NOMO-1 treated with DMSO at 0.1 percent for 48 hours (cell line): ENCODE measurements around the gene THBS1.

Experiments
- DNase-seq: peaks from one replicate; lab custom pipeline; 2025; ENCODE audit not compliant: unreplicated experiment; lab: John Stamatoyannopoulos, UW

Gene THBS1

DNA sequence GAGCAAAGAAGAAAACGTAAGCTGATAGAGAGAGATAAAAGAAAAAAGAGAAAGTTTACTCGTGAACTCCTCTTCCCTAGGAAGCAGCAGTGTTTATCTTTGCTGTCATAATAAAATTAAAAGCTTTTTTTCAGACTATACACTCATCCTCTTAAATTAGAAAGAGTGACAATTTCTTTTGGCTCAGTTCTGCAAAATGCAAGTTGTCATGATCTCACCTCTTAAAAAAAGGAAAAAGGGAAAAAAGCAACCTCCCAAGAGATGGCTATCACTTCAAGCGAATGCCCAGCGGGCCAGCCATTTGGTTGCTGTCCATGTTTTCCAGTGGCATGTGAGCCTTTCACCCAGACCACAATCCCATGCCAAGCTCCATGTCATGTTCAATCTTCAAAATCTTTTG, 7.0 kb upstream of the THBS1 start:
- DNase-seq = no peak

DNA sequence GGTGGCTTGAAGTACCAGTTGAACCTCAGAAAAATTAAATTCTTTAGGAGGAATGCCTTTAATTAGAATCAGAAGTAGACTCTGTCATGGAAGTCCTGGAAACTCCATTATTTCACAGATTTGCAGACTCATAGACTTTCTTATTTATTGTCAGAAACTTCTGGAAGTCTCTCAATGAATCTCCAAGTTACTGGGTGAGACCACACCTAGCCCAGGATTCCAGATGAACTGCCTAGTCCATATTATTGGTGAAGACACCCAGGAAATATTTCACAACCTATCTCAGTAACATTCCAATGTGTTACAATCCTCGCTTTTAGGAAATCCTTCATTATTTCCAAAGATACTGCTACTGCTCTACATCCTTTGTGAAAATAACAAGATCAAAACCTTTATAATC, 6.5 kb upstream of the THBS1 start:
- DNase-seq = no peak

DNA sequence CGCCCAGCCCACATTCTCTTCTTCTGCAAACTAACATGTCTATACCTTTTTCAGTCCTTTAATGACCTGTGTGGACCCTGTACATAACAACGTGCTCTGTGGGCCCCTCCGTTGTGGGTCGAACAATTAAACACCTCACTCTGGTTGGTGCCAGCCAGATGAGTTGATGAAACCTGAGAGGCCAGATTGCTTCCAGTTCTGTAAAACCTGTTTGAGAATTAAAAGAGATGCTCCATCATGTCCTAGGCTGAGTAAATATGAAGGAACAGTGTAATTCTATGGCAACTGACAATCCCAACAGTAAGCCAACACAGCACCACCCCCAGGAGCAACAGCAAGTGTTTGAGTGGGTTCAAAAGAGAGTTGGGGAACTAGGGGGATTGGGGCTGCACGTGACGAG, 5.7 kb upstream of the THBS1 start:
- no peak for DNase-seq

DNA sequence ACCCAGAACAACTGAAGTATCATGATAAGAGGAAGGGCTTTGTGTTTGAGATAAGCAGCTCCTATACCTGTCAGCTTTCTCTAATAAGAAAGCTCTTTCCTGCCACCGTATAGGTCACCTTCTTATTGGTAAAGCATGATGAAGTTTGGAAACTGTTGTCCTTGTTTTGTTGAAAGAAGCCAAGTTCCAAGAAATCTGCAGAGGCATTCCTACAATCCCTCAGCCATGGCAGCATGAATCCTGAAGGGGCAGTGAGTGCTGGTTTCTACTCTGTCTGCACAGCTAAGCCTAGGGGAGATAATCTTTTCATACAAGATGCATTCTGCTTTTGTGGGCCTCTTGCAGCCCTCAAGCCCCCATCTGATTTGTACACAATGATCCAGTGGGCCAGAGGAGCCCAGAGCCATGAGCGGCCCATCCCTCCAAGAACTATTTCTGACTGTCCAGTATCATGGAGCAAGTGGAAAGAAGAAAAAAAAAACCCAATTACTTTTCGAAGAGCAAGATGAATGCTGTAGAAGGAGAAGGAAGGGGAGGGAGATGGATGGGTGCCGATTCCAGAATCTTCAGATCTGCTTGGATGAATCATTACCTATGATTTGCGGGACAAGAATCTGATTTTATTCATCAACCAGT, 1.9 kb upstream of the THBS1 start:
- DNase-seq = no peak

DNA sequence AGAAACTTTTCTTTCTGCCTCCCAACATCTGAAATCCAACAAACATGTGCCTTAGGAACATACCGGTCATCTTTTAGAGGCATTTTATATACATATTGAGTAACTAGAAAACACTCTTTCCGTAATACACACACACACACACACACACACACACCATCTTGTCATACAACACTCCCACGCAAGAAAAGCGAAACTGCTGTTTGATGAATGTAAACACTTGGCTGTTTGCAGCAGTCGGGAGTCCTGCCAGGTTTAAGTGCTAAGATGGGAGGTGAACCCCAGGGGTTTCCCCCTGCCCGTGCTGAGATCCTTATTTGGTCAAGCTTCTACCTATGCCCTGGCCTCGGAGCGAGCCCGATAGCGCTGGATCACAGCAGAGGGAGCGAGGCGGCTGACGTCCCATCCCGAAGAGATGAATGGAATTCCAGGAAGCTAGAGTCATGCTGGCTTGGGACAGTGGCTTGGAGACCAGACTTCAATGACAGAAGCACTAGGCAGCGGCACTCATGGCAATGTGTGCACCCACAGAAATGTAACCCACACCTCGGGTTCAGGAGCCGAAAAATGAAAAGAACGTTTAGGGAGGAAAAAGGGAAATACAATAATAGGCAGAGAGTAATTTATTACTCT, 1.3 kb upstream of the THBS1 start:
- no peak for DNase-seq

DNA sequence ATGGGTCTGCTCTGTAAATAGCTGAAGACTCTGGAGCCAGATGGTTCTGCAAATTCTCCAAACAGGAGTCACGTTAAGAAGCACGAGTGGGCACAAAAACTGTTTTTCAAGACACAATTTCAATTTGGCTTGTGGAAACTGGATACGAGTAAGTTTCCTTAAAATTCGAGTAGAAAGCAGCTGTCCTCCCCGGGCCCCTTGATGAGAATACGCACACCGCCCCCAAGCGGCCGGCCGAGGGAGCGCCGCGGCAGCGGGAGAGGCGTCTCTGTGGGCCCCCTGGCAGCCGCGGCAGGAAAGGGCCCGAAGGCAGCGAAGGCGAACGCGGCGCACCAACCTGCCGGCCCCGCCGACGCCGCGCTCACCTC, 778 bp upstream of the THBS1 start:
- peak; percentile 84 for DNase-seq

DNA sequence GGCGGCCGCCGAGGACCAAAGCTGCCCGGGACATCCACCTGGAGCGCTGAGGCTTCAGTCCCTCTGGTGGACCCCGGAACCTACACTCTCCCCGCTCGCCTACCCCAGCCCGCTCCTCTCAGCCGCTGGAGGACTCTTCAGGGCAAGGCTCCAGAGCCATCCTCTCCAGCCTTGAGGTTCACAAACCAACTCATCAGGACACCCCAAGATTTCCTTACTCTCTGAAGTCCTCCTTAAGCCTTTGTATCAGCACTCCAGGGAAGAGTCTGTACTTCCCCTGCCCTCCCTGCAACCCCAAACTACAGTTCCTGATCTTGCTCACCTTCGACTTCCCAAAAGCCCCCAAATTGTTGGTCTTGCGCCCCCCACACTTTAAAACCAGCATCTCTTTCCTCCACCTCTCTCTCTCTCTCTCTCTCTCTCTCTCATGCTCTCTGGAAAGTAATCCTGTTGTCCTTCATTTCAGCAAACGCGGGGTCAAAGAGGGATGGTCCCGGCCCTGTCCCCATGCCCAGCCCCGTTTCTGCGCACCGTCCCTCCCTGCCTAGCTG, 438 bp downstream of the THBS1 start:
- no peak for DNase-seq

DNA sequence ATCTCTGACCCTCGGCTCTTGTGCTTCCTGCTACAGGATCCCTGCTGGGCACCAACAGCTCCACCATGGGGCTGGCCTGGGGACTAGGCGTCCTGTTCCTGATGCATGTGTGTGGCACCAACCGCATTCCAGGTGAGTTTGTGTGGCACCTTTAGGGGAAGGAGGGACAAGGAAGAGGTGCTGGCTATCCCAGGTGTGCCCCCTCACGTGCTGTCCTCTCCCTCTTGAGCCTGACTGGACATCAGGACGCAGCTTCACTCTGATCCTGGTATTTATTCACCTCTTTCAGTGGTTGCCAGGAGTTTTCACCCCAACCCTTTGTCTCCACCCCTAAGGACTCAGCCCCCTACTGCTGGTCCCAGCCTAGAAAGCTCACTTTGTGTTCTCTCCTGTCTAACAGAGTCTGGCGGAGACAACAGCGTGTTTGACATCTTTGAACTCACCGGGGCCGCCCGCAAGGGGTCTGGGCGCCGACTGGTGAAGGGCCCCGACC, 960 bp downstream of the THBS1 start:
- DNase-seq = peak; percentile 41

DNA sequence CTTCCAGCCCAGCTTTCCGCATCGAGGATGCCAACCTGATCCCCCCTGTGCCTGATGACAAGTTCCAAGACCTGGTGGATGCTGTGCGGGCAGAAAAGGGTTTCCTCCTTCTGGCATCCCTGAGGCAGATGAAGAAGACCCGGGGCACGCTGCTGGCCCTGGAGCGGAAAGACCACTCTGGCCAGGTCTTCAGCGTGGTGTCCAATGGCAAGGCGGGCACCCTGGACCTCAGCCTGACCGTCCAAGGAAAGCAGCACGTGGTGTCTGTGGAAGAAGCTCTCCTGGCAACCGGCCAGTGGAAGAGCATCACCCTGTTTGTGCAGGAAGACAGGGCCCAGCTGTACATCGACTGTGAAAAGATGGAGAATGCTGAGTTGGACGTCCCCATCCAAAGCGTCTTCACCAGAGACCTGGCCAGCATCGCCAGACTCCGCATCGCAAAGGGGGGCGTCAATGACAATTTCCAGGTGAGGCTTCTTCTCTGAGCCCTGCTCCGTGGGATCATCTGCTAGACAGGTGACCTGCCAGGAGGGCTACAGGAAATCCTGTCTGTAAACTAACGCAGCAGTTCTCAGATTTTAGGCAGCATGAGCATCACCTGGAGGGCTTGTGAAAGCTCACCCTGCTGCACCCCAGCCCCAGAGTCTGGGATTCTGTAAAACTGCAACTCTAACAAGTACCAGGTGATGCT, 1.6 kb downstream of the THBS1 start:
- no peak for DNase-seq

DNA sequence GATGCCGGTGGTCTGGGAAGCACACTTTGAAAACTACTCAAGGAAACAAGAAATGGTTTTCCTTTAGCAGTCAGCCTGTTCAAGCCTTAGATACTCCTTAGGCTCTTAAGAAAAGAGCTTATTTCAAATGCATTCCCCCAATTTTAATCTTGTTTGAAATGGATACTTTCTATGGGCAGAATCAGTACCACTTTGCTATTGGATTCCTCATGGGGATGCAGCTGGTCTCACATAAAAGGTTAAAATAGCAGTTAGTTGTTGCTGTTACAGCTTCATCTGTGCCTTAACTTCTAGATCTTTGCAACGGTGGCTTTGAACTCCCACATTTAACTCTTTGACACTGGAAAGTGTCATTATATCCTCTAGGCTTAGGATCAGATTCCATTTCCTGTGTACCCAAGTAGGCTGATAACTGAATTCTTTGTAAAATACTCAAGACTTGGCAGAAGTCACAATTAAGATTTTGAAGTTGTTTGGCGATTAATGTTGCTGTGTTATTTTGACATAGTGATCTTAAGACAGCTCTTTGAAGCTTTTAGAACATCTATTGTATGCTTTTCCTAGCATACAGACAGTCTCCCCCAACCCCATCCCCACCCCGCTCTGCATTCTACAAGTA, 2.2 kb downstream of the THBS1 start:
- DNase-seq = no peak

DNA sequence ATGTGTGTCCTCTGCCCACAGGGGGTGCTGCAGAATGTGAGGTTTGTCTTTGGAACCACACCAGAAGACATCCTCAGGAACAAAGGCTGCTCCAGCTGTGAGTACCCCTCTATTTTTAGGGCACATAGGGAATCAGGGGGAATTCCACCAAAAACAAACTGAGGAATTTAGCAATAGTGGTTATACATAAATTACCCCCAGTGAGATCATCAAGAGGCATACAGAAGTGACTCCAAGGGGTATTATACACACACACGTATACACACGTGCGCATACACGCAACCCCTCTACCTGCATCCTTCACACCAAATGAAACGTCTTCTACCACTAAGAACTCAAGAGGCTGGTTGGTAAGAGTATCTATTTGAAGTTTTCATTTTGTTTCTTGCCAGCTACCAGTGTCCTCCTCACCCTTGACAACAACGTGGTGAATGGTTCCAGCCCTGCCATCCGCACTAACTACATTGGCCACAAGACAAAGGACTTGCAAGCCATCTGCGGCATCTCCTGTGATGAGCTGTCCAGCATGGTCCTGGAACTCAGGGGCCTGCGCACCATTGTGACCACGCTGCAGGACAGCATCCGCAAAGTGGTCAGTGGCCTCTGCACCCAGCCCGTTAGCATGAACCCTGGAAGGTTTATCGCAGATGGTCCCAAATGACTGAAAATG, 2.9 kb downstream of the THBS1 start:
- no peak for DNase-seq

DNA sequence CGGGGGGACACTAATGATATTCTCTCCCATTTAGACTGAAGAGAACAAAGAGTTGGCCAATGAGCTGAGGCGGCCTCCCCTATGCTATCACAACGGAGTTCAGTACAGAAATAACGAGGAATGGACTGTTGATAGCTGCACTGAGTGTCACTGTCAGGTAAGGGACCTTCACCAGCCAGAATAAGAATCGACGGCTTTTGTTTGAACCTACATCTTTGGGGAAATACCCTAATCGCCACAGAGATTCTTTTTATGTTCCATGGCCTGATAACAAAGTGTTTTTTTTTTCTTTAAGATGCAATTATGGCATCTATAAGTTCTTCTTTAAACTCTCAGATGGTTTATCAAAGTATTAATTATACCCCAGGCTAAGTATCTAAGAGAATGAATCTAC, 3.4 kb downstream of the THBS1 start:
- no peak for DNase-seq

DNA sequence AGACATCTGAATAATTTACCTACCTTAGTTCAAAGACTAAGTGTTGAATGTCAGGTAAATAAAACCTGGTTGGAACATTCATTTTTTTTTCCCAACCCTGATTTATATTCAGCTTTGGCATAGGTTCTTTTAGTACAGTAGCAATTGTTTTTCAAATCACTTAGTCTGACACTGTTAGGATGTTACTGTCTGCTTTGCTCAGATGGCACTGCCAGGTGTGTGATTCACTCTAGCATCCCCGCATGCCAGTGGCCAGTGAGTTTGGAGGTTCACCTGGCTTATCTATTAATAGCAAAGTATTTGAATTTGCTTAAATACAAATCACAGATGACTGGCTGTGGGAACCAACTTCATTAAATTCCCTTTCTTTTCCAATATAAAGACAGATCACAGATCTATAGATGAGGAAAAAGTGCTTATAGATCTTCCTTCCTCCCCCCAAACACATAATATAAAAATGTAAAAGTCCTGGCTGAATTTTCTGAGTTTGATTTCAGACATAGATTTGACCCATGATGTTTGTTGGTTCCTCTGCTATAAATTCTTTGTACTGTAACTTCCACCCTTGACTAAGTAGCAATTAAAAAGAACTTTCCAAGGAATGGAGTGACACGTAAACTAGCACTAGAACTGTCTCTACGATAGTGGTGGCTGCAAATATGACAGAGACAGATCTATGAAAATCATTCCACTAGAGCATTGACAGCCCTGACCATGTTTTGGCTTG, 3.9 kb downstream of the THBS1 start:
- DNase-seq = no peak

DNA sequence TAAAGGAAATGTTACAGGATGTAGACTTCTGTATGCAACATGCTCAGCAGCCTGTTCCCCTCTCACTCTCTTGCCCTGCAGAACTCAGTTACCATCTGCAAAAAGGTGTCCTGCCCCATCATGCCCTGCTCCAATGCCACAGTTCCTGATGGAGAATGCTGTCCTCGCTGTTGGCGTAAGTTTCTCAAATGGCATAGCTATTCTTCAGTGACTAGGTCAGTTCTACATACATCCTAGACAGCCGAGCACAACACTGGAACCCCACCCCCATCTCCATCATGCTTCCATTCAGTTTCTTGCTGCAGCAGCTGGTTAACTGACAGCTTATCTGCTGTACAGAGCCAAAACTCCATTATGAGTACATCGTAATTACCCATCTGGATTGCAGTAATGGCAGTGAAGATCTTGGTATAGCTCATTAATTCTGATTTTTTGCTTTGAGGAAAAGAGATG, 4.5 kb downstream of the THBS1 start:
- no peak for DNase-seq

DNA sequence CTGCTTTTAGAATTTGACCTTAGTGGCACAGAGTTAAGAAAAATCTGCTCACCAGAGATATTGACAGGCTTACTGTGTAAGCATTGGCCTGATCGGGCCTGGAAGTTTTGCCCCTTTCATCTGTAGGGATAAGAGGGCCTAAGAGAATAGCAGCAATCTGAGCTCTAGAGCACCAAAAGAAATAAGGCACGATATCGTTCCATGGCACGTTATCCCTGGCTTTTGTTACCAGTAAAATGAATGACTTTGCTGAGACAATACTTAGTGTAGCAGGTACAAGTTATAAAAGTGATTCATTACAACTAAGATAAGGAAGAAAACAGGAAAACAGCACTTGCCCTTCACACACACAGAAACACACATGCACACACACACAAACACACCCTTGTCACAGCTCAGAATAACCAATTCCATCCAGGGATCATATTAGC, 5.0 kb downstream of the THBS1 start:
- no peak for DNase-seq

DNA sequence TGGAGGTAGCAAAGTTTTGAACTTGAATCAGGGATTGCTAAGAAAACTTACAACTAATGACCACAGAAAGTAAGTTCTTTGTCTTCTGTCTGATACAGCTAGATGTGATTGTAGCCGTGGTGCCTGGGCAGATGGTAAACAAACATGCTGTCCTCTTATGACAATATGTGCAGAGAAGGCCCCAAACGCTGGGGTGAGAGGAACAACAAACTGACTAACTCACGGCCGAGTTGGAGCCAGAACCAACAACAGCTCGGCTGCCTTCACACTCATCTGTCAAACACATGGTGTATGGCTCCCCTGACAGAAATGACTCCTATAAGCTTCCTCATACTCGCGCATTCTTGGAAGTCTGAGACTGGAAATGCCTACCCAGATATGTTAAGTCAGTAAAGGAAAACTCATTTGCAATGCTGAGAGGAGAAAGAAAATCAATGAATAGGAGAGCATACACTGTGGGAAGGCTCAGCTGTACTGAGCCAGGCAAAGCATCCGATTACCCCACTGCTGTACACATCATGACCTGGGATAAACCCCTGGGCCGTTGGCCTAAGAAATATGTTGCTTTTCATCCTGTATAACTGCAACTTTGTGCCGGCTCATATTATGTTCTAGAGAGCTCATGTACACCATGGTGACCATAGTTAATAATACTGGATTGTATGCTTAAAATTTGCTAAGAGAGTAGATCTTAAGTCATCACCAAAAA, 5.7 kb downstream of the THBS1 start:
- DNase-seq = no peak

DNA sequence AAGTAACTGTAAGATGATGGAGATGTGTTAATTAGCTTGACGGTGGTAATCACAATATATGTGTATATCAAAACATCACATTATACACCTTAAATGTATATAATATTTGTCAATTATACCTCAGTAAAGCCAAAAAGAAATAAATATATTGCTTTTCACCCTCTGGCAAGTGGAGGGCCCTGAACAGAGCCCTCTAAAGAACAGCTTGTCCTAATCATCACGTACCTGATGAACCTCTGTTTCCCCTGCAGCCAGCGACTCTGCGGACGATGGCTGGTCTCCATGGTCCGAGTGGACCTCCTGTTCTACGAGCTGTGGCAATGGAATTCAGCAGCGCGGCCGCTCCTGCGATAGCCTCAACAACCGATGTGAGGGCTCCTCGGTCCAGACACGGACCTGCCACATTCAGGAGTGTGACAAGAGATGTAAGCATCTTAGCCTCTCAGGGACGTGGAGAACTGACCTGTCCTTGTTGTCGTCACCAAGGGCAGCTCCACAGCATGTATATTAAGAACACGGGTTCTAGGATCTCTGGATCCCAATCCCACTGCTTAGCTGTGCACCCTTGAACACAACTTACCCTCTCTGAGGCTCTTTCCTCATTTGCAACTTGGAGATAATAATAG, 6.3 kb downstream of the THBS1 start:
- DNase-seq = no peak

DNA sequence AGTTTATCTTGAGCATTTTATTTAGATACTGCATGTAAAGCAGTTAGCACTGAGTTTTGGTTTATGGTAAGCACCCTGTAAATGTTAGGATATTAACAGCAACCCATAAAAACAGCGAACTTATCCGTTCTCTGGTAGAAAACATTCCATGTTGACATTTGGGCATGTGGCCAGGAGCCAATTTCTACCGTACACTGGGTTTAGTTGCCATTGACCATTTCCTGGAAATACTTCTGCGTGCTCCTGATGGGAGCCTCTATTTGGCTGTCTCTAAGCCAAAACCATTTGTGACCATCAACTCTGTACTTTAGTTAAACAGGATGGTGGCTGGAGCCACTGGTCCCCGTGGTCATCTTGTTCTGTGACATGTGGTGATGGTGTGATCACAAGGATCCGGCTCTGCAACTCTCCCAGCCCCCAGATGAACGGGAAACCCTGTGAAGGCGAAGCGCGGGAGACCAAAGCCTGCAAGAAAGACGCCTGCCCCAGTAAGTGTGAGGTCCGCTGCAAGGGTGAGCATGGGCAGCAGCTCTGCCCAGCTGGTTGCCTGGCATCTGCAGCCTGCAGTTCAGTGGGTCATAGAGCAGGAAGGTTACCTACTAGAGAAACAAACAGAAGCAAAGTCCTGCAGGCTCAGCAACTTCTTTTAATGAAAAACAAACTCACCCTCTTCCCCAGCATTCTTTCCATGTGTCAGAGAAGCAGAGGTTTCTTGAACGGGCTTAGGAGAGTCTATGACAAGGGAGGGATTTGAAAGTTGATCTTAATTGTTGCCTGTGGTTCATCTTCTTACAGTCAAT, 7.1 kb downstream of the THBS1 start:
- no peak for DNase-seq
